ENCODE measurements around the gene CSF1. TPM values are rescaled to one million over a fixed set of nuclear protein-coding genes. Genes with fewer than 3 reads are reported as not detected.

The CSF1 gene
- total and polyA plus RNA-seq, 2 of the 13 experiments (the other 11 are each of a cell fraction or from before 2014, with no cell fraction given) = 4.6 to 13.3 TPM

- TF ChIP-seq ZNF407 (CRISPR knock-in tag; IDR thresholded peaks at IDR 0.05; ENCODE audit: not compliant biosample characterization) = no peak
- no peak for TF ChIP-seq KLF11 (CRISPR knock-in tag; IDR thresholded peaks at IDR 0.05)
- no peak for TF ChIP-seq ZNF510 (CRISPR knock-in tag; IDR thresholded peaks at IDR 0.05; ENCODE audit: low read depth)
- no peak for TF ChIP-seq RBM22 (optimal IDR thresholded peaks at IDR 0.05; ENCODE audit: low read length)
- no peak for TF ChIP-seq EZH2 (conservative IDR thresholded peaks at IDR 0.05; ENCODE audit: low read depth, low read length)
- no peak for TF ChIP-seq ZNF280D (CRISPR knock-in tag; IDR thresholded peaks at IDR 0.05)
- TF ChIP-seq NFE2L1 (CRISPR knock-in tag; IDR thresholded peaks at IDR 0.05; ENCODE audit: borderline replicate concordance) = no peak
- no peak for TF ChIP-seq FLYWCH1 (CRISPR knock-in tag; IDR thresholded peaks at IDR 0.05)
- no peak for TF ChIP-seq MEIS2 (CRISPR knock-in tag; IDR thresholded peaks at IDR 0.05)
- TF ChIP-seq HIVEP1 (CRISPR knock-in tag; IDR thresholded peaks at IDR 0.05) = peak; percentile 66; the same call in 1 of the 2 replicates
- peak; percentile 66 for TF ChIP-seq ZFX (CRISPR knock-in tag; IDR thresholded peaks at IDR 0.05; ENCODE audit: low read depth)
- TF ChIP-seq ZNF331 (CRISPR knock-in tag; IDR thresholded peaks at IDR 0.05) = no peak
- TF ChIP-seq ETS1 (CRISPR knock-in tag; IDR thresholded peaks at IDR 0.05) = no peak
- TF ChIP-seq SP2 (CRISPR knock-in tag; IDR thresholded peaks at IDR 0.05) = no peak
- no peak for TF ChIP-seq NCOA5 (CRISPR knock-in tag; IDR thresholded peaks at IDR 0.05)
- TF ChIP-seq SOX6 (IDR thresholded peaks at IDR 0.05) = no peak
- TF ChIP-seq SOX6 (CRISPR knock-in tag; IDR thresholded peaks at IDR 0.05) = 0 out of 2 replicates have a peak, but pooled peaks have one; percentile 10
- TF ChIP-seq STAT5B (CRISPR knock-in tag; IDR thresholded peaks at IDR 0.05) = no peak
Measured at GRCh38 chr1:109910123-109910962, at the start of gene CSF1 (continued).

Data from HepG2 (cell line).